A549 treated with CpdA at 1 μM for 4 hours (cell line): ENCODE measurements around the gene CSAG1. TPM values are rescaled to one million over a fixed set of nuclear protein-coding genes. Genes with fewer than 3 reads are reported as not detected.

Source experiments
- total RNA-seq: library from RNA; stranded (reverse); fragments of 200-300 nt; extraction: Qiagen RNA extraction; gene quantifications from 5 replicates; pipeline ENCODE4 v1.2.3, GENCODE V29; 2022; ENCODE audit warnings: low read depth

The CSAG1 gene
- 0.18 to 0.37 TPM (median 0.27 TPM) in 4 of 5 replicates, not detected in the other for total RNA-seq

DNA sequence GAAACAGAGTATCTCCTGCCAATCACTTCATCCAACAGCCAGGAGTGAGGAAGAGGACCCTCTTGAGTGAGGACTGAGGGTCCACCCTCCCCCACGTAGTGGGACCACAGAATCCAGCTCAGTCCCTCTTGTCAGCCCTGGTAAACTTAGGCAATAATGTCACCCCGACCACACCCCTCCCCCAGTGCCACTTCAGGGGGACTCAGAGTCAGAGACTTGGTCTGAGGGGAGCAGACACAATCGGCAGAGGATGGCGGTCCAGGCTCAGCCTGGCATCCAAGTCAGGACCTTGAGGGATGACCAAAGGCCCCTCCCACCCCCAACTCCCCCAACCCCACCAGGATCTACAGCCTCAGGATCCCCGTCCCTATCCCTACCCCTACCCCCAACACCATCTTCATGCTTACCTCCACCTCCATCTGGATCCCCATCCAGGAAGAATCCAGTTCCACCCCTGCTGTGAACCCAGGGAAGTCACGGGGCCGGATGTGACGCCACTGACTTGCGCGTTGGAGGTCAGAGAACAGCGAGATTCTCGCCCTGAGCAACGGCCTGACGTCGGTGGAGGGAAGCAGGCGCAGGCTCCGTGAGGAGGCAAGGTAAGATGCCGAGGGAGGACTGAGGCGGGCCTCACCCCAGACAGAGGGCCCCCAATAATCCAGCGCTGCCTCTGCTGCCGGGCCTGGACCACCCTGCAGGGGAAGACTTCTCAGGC, at the start of gene CSAG1, which contains the start of gene MAGEA12:
CSAG1 (minus strand) TSS at position 461 of the 715 bp plus-strand sequence. CDS start 1,261 bp downstream, outside the sequence.
MAGEA12 (plus strand) TSS at position 497 of the 715 bp plus-strand sequence. CDS start 2,405 bp downstream, outside the sequence.

GRCh38 chrX:152769549-152770289, 36.2 kb upstream of the CSAG1 start, which contains the start of gene MAGEA6:
TSS of gene MAGEA6 (minus strand) at chrX:152769689. CDS start at chrX:152767650, 2,039 bp downstream.

DNA sequence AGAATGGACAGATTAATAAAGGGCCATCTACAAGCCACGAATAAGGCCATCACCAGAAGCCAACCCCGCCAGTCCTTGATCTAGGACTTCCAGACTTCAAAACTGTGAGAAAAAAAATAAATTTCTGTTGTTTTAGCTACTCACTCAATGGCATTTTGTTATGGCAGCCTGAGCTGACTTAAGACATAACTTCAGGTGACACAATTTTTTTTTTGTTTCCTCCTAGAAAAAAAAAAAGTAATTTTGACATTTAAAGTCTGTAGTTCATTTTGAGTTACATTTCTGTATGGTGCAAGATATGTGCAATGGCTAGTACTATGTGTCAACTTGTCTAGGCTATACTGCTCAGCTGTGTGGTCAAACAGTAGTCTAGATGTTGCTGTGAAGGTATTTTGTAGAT, 25.4 kb upstream of the CSAG1 start, which contains the start of gene CSAG3:
CSAG3 (plus strand) TSS at position 301 of the 400 bp plus-strand sequence.

DNA sequence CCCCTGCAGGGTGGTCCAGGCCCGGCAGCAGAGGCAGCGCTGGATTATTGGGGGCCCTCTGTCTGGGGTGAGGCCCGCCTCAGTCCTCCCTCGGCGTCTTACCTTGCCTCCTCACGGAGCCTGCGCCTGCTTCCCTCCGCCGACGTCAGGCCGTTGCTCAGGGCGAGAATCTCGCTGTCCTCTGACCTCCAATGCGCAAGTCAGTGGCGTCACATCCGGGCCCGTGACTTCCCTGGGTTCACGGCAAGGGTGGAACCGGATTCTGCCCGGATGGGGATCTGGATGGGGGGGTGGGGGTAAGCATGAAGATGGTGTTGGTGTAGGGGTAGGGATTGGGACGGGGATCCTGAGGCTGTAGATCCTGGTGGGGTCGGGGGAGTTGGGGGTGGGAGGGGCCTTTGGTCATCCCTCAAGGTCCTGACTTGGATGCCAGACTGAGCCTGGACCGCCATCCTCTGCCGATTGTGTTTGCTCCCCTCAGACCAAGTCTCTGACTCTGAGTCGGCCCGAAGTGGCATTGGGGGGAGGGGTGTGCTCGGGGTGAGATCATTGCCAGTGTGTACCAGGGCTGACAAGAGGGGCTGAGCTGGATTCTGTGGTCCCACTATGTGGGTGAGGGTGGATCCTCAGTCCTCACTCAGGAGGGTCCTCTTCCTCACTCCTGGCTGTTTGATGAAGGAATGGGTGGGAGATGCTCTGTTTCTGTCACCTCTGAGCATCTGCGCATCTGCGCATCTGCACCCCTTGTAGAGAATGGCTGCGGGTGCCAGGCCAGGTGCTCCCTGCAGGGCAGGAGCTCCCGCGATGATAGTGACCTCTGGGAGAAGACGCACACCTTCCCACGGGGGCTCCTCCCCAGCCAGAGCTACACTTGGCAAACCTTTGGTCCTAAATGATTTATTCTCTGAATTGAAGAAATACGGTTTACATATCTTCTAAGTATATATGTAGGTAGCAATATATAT, 20.4 kb upstream of the CSAG1 start, which contains the start of gene MAGEA2:
MAGEA2 (minus strand) TSS at position 157 of the 965 bp plus-strand sequence. CDS start 2,479 bp downstream, outside the sequence.

GRCh38 chrX:152713815-152714787, 19.4 kb downstream of the CSAG1 start, which contains the start of gene MAGEA2B:
TSS of gene MAGEA2B (plus strand) at chrX:152714628. CDS start at chrX:152717107, 2,479 bp downstream.

DNA sequence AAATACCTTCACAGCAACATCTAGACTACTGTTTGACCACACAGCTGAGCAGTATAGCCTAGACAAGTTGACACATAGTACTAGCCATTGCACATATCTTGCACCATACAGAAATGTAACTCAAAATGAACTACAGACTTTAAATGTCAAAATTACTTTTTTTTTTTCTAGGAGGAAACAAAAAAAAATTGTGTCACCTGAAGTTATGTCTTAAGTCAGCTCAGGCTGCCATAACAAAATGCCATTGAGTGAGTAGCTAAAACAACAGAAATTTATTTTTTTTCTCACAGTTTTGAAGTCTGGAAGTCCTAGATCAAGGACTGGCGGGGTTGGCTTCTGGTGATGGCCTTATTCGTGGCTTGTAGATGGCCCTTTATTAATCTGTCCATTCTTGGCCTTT, 24.3 kb downstream of the CSAG1 start, which contains the start of gene CSAG2:
CSAG2 (minus strand) TSS at position 101 of the 400 bp plus-strand sequence. CDS start 161 bp downstream, outside the sequence.

GRCh38 chrX:152697952-152698931, 35.3 kb downstream of the CSAG1 start, which contains the start of gene MAGEA3:
TSS of gene MAGEA3 (plus strand) at chrX:152698794. CDS start at chrX:152700833, 2,039 bp downstream.

Other genes starting within 250 kb of the CSAG1 start
- 0.14 to 0.32 TPM (median 0.23 TPM) in 5 replicates for gene GABRQ, start 95.8 kb downstream of the CSAG1 start, total RNA-seq
- 2.9 to 4.3 TPM (median 3.1 TPM) in 5 replicates for gene MAGEA3, start 34.9 kb downstream of the CSAG1 start, total RNA-seq
- gene CSAG2, start 24.4 kb downstream of the CSAG1 start, total RNA-seq: not detected in 5 replicates
- not detected in 5 replicates for gene MAGEA2B, start 19.1 kb downstream of the CSAG1 start, total RNA-seq
- 0.08 to 0.19 TPM (median 0.16 TPM) in 5 replicates for gene MAGEA12, start within 50 bp of the CSAG1 start, total RNA-seq
- 0.09 to 0.22 TPM in 2 of 5 replicates, not detected in the others for gene MAGEA2, start 20.1 kb upstream of the CSAG1 start, total RNA-seq
- gene CSAG3, start 25.5 kb upstream of the CSAG1 start, total RNA-seq: not detected in 5 replicates
- gene MAGEA6, start 36.0 kb upstream of the CSAG1 start, total RNA-seq: 10.7 to 13.3 TPM (median 12.0 TPM) in 5 replicates
- gene CETN2, start 97.0 kb upstream of the CSAG1 start, total RNA-seq: 67.3 to 86.2 TPM (median 72.3 TPM) in 5 replicates
- 40.6 to 47.6 TPM (median 44.0 TPM) in 5 replicates for gene NSDHL, start 97.3 kb upstream of the CSAG1 start, total RNA-seq
- 5.8 to 7.5 TPM (median 6.8 TPM) in 5 replicates for gene ZNF185, start 164.3 kb upstream of the CSAG1 start, total RNA-seq